Measurements from ENCODE around the gene FAXDC2.

Gene FAXDC2

DNA sequence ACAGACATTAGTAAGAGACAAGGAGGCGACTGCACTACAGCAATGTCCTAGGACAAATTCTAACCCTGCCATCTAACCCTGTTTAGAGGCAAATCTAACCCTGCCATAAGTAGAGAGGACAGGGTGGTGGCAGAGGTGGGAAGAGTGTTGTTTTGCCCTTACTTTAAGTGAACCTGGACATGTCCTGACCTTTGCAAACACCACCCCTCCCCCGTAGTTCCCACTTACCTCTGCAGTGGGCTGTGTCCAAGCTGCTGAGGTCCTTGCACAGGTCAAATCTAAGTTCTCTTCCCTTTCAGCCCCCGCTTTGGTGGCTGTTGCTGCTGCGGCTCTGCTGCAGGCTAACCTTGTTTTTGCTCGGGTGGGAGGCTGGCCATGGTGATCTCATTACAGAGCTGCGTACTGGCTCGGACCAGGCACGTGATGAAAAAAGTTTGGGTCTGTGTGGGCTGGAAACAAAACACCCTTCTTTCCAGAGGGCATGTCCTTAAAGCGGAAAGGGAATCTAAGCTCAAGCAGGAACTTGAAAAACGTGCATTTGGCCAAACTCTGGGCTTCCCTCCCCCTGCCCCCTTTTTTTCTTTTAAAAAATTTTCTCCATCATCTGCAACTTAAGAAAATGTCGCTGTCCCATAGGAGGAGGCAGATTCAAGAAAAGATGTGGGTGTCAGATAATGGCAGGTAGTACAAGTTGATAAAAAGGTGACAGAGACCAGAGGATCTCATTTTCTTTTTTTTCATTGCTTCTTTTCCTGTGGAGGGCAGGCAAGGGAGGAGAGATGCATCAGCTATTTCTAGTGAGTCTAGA is at the start of gene FAXDC2 (continued):
- TF ChIP-seq ZNF280D (tag by site-specific recombination; IDR thresholded peaks at IDR 0.05) (no peak), ZNF426 (tag by site-specific recombination; IDR thresholded peaks at IDR 0.05) (no peak), REPIN1 (tag by site-specific recombination; IDR thresholded peaks at IDR 0.05; ENCODE audit: low read depth) (no peak), ZBTB8A (tag by site-specific recombination; IDR thresholded peaks at IDR 0.05) (peak; percentile 25; the same call in 1 of the 2 replicates), ZSCAN5A (tag by site-specific recombination; IDR thresholded peaks at IDR 0.05) (no peak), ZNF830 (tag by site-specific recombination; IDR thresholded peaks at IDR 0.05; ENCODE audit: low read depth) (no peak), HOXD13 (CRISPR knock-in tag; IDR thresholded peaks at IDR 0.05; ENCODE audit: borderline replicate concordance) (no peak), ZNF239 (tag by site-specific recombination; IDR thresholded peaks at IDR 0.05) (no peak), GLI2 (tag by site-specific recombination; IDR thresholded peaks at IDR 0.05; ENCODE audit: borderline replicate concordance, low read depth) (no peak), BCL11A (tag by site-specific recombination; IDR thresholded peaks at IDR 0.05; ENCODE audit: low read depth) (peak; percentile 22; the same call in 1 of the 2 replicates), INSM2 (tag by site-specific recombination; IDR thresholded peaks at IDR 0.05) (no peak), SP2 (tag by site-specific recombination; IDR thresholded peaks at IDR 0.05) (peak; percentile 53), ZNF48 (tag by site-specific recombination; IDR thresholded peaks at IDR 0.05) (no peak), ZNF510 (tag by site-specific recombination; IDR thresholded peaks at IDR 0.05; ENCODE audit: insufficient replicate concordance) (no peak), ZFP69B (tag by site-specific recombination; IDR thresholded peaks at IDR 0.05) (peak; percentile 97), ZNF184 (tag by site-specific recombination; IDR thresholded peaks at IDR 0.05) (no peak), ZNF629 (tag by site-specific recombination; IDR thresholded peaks at IDR 0.05) (0 out of 2 replicates have a peak, but pooled peaks have one; percentile 30), ZNF530 (tag by site-specific recombination; IDR thresholded peaks at IDR 0.05; ENCODE audit: low read depth) (no peak), TRIM28 (IDR thresholded peaks at IDR 0.05; ENCODE audit: borderline replicate concordance, low read length) (no peak), SP3 (tag by site-specific recombination; IDR thresholded peaks at IDR 0.05) (no peak), ZNF449 (tag by site-specific recombination; IDR thresholded peaks at IDR 0.05) (peak; percentile 91), ZNF624 (tag by site-specific recombination; IDR thresholded peaks at IDR 0.05) (no peak), ZNF24 (tag by site-specific recombination; IDR thresholded peaks at IDR 0.05) (no peak), ZNF658 (tag by site-specific recombination; IDR thresholded peaks at IDR 0.05) (no peak), ZNF335 (tag by site-specific recombination; conservative IDR thresholded peaks at IDR 0.05) (peak; percentile 52; the same call in 1 of the 2 replicates)
- TF ChIP-seq, protein P1, sequence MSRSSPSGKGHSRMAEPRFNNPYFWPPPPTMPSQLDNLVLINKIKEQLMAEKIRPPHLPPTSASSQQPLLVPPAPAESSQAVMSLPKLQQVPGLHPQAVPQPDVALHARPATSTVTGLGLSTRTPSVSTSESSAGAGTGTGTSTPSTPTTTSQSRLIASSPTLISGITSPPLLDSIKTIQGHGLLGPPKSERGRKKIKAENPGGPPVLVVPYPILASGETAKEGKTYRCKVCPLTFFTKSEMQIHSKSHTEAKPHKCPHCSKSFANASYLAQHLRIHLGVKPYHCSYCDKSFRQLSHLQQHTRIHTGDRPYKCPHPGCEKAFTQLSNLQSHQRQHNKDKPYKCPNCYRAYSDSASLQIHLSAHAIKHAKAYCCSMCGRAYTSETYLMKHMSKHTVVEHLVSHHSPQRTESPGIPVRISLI (tag by site-specific recombination; IDR thresholded peaks at IDR 0.05) = peak; percentile 99
- TF ChIP-seq, protein P2, sequence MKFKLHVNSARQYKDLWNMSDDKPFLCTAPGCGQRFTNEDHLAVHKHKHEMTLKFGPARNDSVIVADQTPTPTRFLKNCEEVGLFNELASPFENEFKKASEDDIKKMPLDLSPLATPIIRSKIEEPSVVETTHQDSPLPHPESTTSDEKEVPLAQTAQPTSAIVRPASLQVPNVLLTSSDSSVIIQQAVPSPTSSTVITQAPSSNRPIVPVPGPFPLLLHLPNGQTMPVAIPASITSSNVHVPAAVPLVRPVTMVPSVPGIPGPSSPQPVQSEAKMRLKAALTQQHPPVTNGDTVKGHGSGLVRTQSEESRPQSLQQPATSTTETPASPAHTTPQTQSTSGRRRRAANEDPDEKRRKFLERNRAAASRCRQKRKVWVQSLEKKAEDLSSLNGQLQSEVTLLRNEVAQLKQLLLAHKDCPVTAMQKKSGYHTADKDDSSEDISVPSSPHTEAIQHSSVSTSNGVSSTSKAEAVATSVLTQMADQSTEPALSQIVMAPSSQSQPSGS (tag by site-specific recombination; IDR thresholded peaks at IDR 0.05; ENCODE audit: low read depth) = 0 out of 2 replicates have a peak, but pooled peaks have one; percentile 26
- TF ChIP-seq, protein P3, sequence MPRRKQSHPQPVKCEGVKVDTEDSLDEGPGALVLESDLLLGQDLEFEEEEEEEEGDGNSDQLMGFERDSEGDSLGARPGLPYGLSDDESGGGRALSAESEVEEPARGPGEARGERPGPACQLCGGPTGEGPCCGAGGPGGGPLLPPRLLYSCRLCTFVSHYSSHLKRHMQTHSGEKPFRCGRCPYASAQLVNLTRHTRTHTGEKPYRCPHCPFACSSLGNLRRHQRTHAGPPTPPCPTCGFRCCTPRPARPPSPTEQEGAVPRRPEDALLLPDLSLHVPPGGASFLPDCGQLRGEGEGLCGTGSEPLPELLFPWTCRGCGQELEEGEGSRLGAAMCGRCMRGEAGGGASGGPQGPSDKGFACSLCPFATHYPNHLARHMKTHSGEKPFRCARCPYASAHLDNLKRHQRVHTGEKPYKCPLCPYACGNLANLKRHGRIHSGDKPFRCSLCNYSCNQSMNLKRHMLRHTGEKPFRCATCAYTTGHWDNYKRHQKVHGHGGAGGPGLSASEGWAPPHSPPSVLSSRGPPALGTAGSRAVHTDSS (tag by site-specific recombination; IDR thresholded peaks at IDR 0.05) = no peak

All from HEK293 (cell line).